Measurements from ENCODE around the gene TBC1D22A.

GRCh38 chr22:47158457-47158856 is 396.0 kb downstream of the TBC1D22A start:
- TF ChIP-seq, protein P1, sequence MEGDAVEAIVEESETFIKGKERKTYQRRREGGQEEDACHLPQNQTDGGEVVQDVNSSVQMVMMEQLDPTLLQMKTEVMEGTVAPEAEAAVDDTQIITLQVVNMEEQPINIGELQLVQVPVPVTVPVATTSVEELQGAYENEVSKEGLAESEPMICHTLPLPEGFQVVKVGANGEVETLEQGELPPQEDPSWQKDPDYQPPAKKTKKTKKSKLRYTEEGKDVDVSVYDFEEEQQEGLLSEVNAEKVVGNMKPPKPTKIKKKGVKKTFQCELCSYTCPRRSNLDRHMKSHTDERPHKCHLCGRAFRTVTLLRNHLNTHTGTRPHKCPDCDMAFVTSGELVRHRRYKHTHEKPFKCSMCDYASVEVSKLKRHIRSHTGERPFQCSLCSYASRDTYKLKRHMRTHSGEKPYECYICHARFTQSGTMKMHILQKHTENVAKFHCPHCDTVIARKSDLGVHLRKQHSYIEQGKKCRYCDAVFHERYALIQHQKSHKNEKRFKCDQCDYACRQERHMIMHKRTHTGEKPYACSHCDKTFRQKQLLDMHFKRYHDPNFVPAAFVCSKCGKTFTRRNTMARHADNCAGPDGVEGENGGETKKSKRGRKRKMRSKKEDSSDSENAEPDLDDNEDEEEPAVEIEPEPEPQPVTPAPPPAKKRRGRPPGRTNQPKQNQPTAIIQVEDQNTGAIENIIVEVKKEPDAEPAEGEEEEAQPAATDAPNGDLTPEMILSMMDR (IDR thresholded peaks at IDR 0.05 in 4 of 5, conservative IDR thresholded peaks at IDR 0.05 in 1 of 5): no peak
- TF ChIP-seq POLR2A (IDR thresholded peaks at IDR 0.05): no peak

Measured in gastrocnemius medialis (tissue), 4 donors.